ENCODE data around the gene AKT1. TPM values are rescaled to one million over a fixed set of nuclear protein-coding genes. Genes with fewer than 3 reads are reported as not detected.

AKT1 gene
- total RNA-seq, 1 experiment from 2014 or later = 118 TPM

DNA sequence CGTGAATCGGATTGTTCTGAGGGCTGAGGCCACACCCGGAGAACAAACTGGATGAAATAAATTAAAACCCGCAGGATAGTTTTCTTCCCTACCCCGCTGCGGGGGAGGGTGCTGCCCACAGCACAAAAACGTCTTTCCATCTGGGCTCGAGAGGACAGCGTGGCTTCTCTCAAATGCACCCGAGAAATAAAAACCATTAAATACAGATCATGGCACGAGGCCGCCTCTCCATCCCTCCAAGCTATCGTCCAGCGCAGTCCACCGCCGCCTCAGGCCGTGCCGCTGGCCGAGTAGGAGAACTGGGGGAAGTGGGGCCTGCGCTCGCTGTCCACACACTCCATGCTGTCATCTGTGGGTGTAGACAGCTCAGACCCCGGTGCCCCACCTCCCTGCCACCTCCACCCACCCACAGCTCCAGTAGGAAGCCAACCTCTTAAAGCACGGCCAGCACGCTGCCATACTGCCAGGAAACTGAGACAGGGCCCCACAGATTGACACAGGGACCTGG, 25.4 kb downstream of the AKT1 start:
- intact Hi-C loops (cut with micrococcal nuclease; ENCODE audit: unreplicated experiment) = no loop called here
- Mint-ChIP-seq H3K4me1 (ENCODE audit: low read depth, unreplicated experiment) (no peaks in the 10 kb centered on the region), H3K4me3 (ENCODE audit: low read depth, unreplicated experiment) (no peak overlapping the region), H3K27ac (ENCODE audit: unreplicated experiment) (no peak overlapping the region), H3K36me3 (ENCODE audit: insufficient read depth, unreplicated experiment) (peaks cover 35% of the 10 kb centered on the region), H3K9me3 (ENCODE audit: low read depth, unreplicated experiment) (no peaks in the 10 kb centered on the region), H3K27me3 (ENCODE audit: unreplicated experiment) (no peaks in the 10 kb centered on the region)
- TF ChIP-seq, protein P1, sequence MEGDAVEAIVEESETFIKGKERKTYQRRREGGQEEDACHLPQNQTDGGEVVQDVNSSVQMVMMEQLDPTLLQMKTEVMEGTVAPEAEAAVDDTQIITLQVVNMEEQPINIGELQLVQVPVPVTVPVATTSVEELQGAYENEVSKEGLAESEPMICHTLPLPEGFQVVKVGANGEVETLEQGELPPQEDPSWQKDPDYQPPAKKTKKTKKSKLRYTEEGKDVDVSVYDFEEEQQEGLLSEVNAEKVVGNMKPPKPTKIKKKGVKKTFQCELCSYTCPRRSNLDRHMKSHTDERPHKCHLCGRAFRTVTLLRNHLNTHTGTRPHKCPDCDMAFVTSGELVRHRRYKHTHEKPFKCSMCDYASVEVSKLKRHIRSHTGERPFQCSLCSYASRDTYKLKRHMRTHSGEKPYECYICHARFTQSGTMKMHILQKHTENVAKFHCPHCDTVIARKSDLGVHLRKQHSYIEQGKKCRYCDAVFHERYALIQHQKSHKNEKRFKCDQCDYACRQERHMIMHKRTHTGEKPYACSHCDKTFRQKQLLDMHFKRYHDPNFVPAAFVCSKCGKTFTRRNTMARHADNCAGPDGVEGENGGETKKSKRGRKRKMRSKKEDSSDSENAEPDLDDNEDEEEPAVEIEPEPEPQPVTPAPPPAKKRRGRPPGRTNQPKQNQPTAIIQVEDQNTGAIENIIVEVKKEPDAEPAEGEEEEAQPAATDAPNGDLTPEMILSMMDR (IDR thresholded peaks at IDR 0.05; ENCODE audit: unreplicated experiment) = no peak
- DNase-seq = no peak
- BruUV-seq (replicated peaks) = no TSS peak
- CTCF ChIA-PET = interaction anchor here (1.1 kb wide), 1 partner anchor 50 kb away, joined by 6 read pairs; no protein-coding TSS in a partner anchor

DNA sequence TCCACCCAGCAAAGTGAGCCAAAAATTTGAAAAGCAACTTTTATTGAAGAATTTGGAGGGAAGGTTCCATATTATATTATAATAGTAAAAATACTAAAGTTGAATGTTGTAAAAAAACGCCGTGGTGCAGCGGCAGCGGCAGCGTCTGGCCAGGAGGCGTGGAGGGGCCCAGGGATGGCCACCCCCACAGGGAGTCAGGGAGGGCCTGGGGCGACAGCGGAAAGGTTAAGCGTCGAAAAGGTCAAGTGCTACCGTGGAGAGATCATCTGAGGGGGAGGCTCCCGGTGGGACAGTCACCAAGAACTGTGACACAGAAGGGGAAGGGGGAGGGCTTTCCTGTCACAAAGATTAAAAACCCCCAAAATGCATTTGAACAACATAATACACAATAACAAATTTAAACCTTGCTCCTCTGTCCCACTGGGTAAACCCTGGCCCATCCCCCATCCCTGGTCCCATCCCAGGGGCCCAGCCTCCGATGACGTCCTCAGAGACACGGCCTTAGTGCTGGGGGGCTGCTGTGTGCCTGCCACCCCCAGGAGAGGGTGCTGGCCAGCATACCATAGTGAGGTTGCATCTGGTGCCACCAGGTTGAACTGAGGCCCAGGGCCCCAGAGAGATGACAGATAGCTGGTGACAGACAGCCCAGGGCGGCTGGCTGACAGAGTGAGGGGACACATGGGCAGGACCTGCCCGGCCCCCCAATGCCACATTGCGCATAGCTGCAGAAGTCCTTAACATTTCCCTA, 26.1 kb downstream of the AKT1 start:
- no peaks in the 10 kb centered on the region for H3K4me1 Mint-ChIP-seq (ENCODE audit: low read depth, unreplicated experiment)
- H3K27me3 Mint-ChIP-seq (ENCODE audit: unreplicated experiment) = no peaks in the 10 kb centered on the region
- no peak overlapping the region for H3K4me3 Mint-ChIP-seq (ENCODE audit: low read depth, unreplicated experiment)
- intact Hi-C loops (cut with micrococcal nuclease; ENCODE audit: unreplicated experiment) = no loop called here
- H3K36me3 Mint-ChIP-seq (ENCODE audit: insufficient read depth, unreplicated experiment) = peaks cover 35% of the 10 kb centered on the region
- CTCF ChIA-PET = interaction anchor here (1.5 kb wide), 1 partner anchor 51 kb away, joined by 9 read pairs; no protein-coding TSS in a partner anchor
- TF ChIP-seq, protein P1 (IDR thresholded peaks at IDR 0.05; ENCODE audit: unreplicated experiment) = no peak
- no peak for DNase-seq
- H3K9me3 Mint-ChIP-seq (ENCODE audit: low read depth, unreplicated experiment) = no peaks in the 10 kb centered on the region
- BruUV-seq (replicated peaks) = TSS peak; percentile 79
- H3K27ac Mint-ChIP-seq (ENCODE audit: unreplicated experiment) = no peak overlapping the region

DNA sequence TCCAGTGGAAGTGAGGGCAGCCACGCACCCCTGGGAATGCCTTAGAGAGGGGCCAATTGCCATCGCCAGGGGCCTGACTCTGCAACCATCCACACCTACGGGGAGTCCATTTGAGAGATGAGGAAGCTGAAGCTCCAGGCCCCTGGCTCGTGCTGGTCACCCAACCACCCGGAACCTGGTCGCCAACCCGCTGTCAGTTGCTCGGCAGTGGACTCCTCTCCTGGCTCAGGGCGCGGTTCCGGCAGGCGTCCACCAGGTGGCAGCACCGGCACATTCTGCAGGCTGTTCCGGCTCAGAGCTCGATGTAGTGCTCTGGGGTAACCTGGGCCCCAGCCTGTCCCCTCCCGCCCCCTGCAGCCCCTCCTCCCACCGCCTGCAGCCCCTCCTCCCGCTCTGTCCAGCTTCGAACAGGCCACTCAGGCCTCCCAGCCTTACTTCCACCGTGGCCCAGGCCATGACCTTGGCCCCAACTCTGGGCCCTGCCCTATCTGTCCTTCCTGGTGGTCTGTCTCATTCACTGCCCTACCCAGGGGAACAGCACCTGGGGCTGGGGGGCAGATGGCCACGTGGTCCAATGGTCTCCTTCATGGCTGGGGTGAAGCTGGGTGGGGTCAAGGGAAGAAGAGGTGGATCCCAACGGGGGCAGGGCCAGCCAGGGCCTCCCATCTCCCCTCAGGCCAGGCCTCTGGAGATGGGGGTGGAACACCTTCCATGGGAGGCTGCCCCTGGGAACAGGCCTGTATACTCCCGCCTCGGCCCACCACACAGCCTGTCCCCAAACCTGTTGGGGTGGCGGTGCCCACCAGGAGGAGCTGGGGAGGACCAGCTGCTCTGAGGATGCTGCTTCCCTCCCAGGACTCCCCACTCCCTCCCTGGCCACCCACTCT, 26.9 kb downstream of the AKT1 start:
- peak; percentile 95 for DNase-seq
- Mint-ChIP-seq H3K4me3 (ENCODE audit: low read depth, unreplicated experiment) (no peak overlapping the region), H3K27ac (ENCODE audit: unreplicated experiment) (no peak overlapping the region), H3K36me3 (ENCODE audit: insufficient read depth, unreplicated experiment) (peaks cover 32% of the 10 kb centered on the region), H3K27me3 (ENCODE audit: unreplicated experiment) (no peaks in the 10 kb centered on the region), H3K9me3 (ENCODE audit: low read depth, unreplicated experiment) (no peaks in the 10 kb centered on the region), H3K4me1 (ENCODE audit: low read depth, unreplicated experiment) (no peaks in the 10 kb centered on the region)
- CTCF ChIA-PET = interaction anchor here (0.6 to 1.5 kb wide), 11 partner anchors 16 to 583 kb away, joined by 3 to 13 read pairs (median 4); partner anchors contain the start of gene SIVA1
- no TSS peak for BruUV-seq (replicated peaks)
- intact Hi-C loops (cut with micrococcal nuclease; ENCODE audit: unreplicated experiment) = loop anchor here (1.0 kb wide), 1 partner anchor 58 kb away; no protein-coding TSS in a partner anchor
- TF ChIP-seq, protein P1 (IDR thresholded peaks at IDR 0.05; ENCODE audit: unreplicated experiment) = peak; percentile 91

DNA sequence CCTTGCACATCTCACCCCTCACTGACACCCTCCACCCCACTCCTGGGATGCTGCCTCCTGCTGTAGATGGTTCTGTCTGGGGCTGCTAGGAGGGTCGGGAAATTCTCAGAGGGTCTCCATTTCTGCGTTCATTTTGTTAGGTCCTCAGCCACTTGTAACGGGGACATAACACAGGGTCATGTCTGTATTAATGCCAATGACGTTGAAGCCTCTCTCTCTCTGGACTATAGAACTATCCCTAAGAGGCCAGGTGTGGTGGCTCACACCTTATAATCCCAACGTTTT, 28.0 kb downstream of the AKT1 start:
- no peak for DNase-seq
- no peaks in the 10 kb centered on the region for H3K4me1 Mint-ChIP-seq (ENCODE audit: low read depth, unreplicated experiment)
- H3K27ac Mint-ChIP-seq (ENCODE audit: unreplicated experiment) = no peak overlapping the region
- no peaks in the 10 kb centered on the region for H3K27me3 Mint-ChIP-seq (ENCODE audit: unreplicated experiment)
- no TSS peak for BruUV-seq (replicated peaks)
- H3K36me3 Mint-ChIP-seq (ENCODE audit: insufficient read depth, unreplicated experiment) = peaks cover 27% of the 10 kb centered on the region
- H3K4me3 Mint-ChIP-seq (ENCODE audit: low read depth, unreplicated experiment) = no peak overlapping the region
- CTCF ChIA-PET = no interaction called here
- H3K9me3 Mint-ChIP-seq (ENCODE audit: low read depth, unreplicated experiment) = no peaks in the 10 kb centered on the region
- intact Hi-C loops (cut with micrococcal nuclease; ENCODE audit: unreplicated experiment) = no loop called here
- TF ChIP-seq, protein P1 (IDR thresholded peaks at IDR 0.05; ENCODE audit: unreplicated experiment) = no peak
